K562 (cell line): ENCODE data around the gene PSMG3. TPM values are rescaled to one million over a fixed set of nuclear protein-coding genes. Genes with fewer than 3 reads are reported as not detected.

ENCODE experiments used
- CREBBP ChIP-seq: IDR thresholded peaks from one replicate; pipeline ENCODE4 v1.6.1; 2012; ENCODE audit warnings: low read depth, mild to moderate bottlenecking, control low read depth, inconsistent platforms, low read length
- PHB2 ChIP-seq: fragments of 450-650 bp; IDR thresholded peaks from 2 replicates; pipeline ENCODE4 v1.6.1; 2017; ENCODE audit warnings: low read depth
- PRPF4 ChIP-seq: fragments of 200-400 bp; formaldehyde crosslinking; IDR thresholded peaks from one replicate; pipeline ENCODE4 v1.6.1; 2017; ENCODE audit warnings: low read length, low read depth, mild to moderate bottlenecking; ENCODE audit not compliant: insufficient read depth, poor library complexity, severe bottlenecking
- polyA plus RNA-seq, 8 experiments: library from polyadenylated mRNA; depleted of rRNA in 4 of 8; stranded (reverse) in 5 of 8; unstranded in 3 of 8; fragments of >200 nt; fragmentation: Nextera tagmentation in 2 of 8; fragmentation: Illumina TruSeq in 1 of 8; extraction: Ambion mirVana in 2 of 8; extraction: Trizol in 1 of 8; gene quantifications; 2 replicates each; pipeline versions ENCODE4 v1.2.1 to v1.2.3, GENCODE V29; 2011 to 2014; ENCODE audit warnings: inconsistent platforms in 1 of 8, missing spikeins in 1 of 8
- total RNA-seq, 7 experiments: library from RNA; depleted of rRNA in 6 of 7; stranded (reverse); fragments of >200 nt in 6 of 7; fragmentation: Illumina TruSeq in 2 of 7; extraction: Trizol in 2 of 7; gene quantifications; 2 replicates each; pipeline versions ENCODE4 v1.2.1 to v1.2.3, GENCODE V29; 2011 to 2021; ENCODE audit warnings: low replicate concordance in 1 of 7
- TF ChIP-seq, protein P1 (sequence below), 2 experiments: fragments of 450-650 bp; formaldehyde crosslinking in 1 of 2; IDR thresholded peaks; 2 replicates each; pipeline versions ENCODE4 v1.4.0 to v1.6.1; 2014 to 2020; ENCODE audit warnings: mild to moderate bottlenecking in 2 of 2, borderline replicate concordance in 1 of 2, low read depth in 1 of 2

PSMG3 gene
- total and polyA plus RNA-seq, 9 of the 15 experiments (the other 6 are each of a cell fraction or from before 2014, with no cell fraction given): 34.8 to 122 (median 80.1) TPM

DNA sequence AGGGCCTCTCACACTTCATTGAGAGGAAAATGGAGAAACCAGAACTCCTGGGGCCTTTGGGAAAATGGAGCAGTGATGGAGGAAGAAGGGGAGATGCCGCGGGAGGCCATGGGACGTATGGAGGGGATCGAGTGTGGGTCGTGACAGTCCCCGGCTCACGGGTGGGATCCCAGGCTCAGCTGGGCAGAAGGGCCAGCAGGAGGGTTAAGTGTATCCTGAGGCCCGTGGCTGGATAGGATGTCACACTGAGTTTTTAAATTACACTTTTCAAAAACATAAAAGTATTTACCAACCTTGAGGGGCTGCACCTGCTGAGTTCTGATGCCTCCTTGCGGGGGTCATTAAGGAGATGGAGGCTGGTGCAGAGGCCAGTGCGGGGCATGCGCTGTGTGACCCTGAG, 28.0 kb upstream of the PSMG3 start (continued):
- TF ChIP-seq, protein P1, sequence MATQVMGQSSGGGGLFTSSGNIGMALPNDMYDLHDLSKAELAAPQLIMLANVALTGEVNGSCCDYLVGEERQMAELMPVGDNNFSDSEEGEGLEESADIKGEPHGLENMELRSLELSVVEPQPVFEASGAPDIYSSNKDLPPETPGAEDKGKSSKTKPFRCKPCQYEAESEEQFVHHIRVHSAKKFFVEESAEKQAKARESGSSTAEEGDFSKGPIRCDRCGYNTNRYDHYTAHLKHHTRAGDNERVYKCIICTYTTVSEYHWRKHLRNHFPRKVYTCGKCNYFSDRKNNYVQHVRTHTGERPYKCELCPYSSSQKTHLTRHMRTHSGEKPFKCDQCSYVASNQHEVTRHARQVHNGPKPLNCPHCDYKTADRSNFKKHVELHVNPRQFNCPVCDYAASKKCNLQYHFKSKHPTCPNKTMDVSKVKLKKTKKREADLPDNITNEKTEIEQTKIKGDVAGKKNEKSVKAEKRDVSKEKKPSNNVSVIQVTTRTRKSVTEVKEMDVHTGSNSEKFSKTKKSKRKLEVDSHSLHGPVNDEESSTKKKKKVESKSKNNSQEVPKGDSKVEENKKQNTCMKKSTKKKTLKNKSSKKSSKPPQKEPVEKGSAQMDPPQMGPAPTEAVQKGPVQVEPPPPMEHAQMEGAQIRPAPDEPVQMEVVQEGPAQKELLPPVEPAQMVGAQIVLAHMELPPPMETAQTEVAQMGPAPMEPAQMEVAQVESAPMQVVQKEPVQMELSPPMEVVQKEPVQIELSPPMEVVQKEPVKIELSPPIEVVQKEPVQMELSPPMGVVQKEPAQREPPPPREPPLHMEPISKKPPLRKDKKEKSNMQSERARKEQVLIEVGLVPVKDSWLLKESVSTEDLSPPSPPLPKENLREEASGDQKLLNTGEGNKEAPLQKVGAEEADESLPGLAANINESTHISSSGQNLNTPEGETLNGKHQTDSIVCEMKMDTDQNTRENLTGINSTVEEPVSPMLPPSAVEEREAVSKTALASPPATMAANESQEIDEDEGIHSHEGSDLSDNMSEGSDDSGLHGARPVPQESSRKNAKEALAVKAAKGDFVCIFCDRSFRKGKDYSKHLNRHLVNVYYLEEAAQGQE (IDR thresholded peaks at IDR 0.05; ENCODE audit: borderline replicate concordance): no peak
- TF ChIP-seq, protein P1 (CRISPR knock-in tag; IDR thresholded peaks at IDR 0.05; ENCODE audit: low read depth): no peak
- no peak for TF ChIP-seq PRPF4
- no peak for TF ChIP-seq CREBBP
- TF ChIP-seq PHB2: no peak
